Stimulated activated CD4-positive, alpha-beta T cell treated with anti-CD3 and anti-CD28 coated beads, Interleukin-15, amount 100 ng/mL, for 24 hours (primary cell): ENCODE data around the gene SLIT2.

Experiments
- DNase-seq: peaks from one replicate; pipeline ENCODE4 v3.0.0-alpha.2; 2020

SLIT2 gene

GRCh38 chr4:20266215-20267082 lies 14.7 kb downstream of the SLIT2 start:
- DNase-seq = no peak

DNA sequence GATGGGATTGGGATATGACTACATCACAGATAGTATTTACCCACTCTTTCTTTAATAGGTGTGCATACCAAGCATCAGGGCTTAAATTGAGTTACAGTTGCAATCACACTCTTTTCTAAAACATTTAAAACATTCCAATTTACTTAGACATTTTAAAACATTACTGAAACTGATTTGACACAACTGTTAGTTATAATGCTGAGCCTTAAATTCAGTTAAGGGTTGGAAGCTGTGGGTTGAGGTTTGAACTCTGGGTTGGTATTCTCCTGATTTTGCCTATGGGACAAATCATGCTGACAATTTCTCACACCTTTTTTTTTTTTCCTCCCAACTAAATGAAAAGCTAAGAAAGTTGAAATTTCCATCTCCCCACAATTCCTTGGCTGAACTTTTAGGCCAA lies 16.3 kb downstream of the SLIT2 start:
- DNase-seq = no peak

GRCh38 chr4:20269320-20269719 lies 17.6 kb downstream of the SLIT2 start:
- no peak for DNase-seq

- DNase-seq = no peak
Measured at GRCh38 chr4:20271950-20272349, 20.2 kb downstream of the SLIT2 start.

GRCh38 chr4:20272411-20272872 lies 20.7 kb downstream of the SLIT2 start:
- no peak for DNase-seq

DNA sequence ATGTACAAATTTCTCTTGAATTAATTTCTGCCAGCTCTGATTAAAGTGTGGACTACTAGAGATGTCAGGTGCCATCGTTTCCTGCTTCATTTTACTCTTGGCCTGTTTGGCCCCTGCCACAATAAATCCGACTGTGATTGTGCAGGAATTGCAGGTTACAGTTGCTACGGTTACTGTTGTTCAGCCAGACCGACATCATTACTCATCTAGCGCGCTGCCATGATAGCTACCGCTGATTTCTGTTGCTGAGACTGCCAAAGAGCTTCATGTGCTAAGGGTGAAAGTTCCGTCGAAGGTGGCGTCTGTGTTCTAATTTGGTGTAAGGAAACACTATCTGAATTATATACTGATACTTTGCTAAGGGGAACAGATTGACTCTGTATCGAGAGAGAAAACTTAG lies 22.1 kb downstream of the SLIT2 start:
- DNase-seq = no peak

GRCh38 chr4:20276848-20277247 lies 25.1 kb downstream of the SLIT2 start:
- no peak for DNase-seq

- no peak for DNase-seq
Measured at GRCh38 chr4:20278195-20278594, 26.5 kb downstream of the SLIT2 start.

DNA sequence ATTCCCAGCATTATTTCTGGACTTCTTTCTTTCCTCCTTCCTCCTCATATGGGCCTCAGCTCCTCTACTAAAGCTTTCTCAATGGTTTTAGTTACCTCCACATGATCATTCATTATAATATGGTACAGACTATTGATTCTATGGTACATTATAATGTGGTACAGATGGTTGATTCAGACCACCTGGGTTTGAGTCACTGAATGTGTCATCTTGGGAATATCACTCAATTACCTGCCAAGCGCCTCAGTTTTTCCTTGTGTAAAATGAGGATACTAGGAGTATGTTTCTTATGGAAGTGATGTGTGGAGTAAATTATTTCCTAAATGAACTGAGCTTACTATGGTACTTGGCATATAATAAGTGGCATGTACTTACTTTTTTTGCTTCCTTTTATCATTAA lies 27.7 kb downstream of the SLIT2 start:
- no peak for DNase-seq

GRCh38 chr4:20281453-20281852 lies 29.7 kb downstream of the SLIT2 start:
- no peak for DNase-seq

DNA sequence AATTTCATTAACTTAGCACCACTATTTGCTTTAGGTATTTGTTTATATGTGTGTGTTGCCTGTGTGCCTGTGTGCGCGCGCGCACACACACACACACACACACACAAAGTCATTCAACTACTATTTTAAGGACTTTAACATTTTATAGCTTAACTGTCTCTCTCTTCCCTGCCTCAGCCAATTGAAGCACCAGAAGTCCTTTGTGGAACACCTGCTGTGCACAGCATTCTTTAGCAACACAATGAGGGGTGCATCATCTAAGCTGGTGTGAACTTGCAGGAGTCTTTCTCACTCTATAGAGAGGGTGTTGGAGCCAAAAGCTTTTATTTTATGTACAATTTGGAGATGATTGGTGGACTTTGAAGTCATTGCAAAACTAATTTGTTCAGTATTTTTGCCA lies 31.3 kb downstream of the SLIT2 start:
- no peak for DNase-seq

GRCh38 chr4:20284990-20285389 lies 33.3 kb downstream of the SLIT2 start:
- DNase-seq = no peak

GRCh38 chr4:20287246-20287645 lies 35.5 kb downstream of the SLIT2 start:
- DNase-seq = no peak

DNA sequence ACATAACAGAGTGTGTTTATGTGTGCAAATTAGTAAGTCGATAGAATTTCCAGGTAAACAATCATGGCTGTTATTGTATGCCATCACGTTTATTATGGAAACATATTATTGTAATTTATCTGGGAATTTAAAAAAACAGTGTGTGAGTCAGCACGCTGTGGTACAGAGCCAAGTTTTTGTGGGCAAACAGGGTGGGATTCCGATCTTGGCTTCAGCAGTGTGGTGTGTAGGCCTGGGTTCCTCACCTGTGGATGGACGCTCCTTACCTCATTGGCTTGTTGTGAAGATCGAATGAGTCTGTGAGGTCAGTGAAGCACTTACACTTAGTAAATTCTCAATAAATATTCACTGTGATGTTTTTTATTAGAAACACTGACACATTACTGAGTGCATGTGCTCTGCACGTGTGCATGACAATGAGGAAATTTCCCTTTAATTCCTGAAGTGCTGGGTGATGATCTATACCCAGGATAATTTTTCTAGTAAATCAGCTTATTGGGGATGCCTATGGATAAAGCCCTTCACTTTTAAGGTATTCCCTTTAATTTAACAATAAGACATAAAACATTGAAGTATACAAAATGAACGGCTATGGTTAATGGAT lies 36.4 kb downstream of the SLIT2 start:
- no peak for DNase-seq

- no peak for DNase-seq
Measured at GRCh38 chr4:20288846-20289512, 37.3 kb downstream of the SLIT2 start.

- DNase-seq = no peak
Measured at GRCh38 chr4:20289782-20290181, 38.1 kb downstream of the SLIT2 start.

- no peak for DNase-seq
Measured at GRCh38 chr4:20292739-20293138, 41.0 kb downstream of the SLIT2 start.

DNA sequence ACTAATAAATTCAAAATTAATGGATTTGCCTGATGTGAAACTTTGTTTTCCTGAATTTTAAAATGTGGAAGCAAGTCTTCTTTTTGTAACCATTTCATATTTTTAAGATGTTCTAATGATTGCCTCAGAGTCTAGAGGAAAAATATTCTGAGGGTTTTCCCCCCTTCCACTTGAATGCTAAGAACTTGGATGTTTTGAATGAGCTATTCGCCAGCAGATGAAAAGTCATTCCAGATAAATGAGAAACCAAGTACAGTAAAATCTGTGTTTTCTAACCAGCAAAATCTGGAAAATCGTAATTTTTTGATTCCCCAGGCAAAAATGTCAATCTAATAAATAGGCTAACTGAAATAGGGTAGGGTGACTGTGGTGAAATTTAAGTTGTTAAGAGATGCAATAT lies 45.6 kb downstream of the SLIT2 start:
- DNase-seq = no peak

- DNase-seq = no peak
Measured at GRCh38 chr4:20297783-20298182, 46.1 kb downstream of the SLIT2 start.

DNA sequence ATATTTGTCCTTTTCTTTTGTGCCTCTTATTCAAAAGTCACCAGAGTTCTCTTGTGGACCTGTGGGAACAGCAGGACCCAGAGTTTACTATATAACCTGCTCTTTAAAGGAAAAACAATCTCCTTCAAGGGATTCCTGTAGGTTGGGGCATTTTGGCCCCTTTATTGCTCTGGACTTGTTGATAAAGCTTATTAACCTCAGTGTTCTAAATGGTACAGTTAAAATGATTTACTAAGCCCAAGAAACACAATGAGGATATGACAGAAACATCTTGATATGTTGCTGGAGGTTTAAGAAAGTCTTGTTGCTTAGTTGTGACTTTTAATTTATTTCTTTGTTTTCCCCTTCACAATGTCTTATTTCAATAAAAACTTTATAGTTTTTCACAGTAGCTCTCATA lies 46.8 kb downstream of the SLIT2 start:
- no peak for DNase-seq

DNA sequence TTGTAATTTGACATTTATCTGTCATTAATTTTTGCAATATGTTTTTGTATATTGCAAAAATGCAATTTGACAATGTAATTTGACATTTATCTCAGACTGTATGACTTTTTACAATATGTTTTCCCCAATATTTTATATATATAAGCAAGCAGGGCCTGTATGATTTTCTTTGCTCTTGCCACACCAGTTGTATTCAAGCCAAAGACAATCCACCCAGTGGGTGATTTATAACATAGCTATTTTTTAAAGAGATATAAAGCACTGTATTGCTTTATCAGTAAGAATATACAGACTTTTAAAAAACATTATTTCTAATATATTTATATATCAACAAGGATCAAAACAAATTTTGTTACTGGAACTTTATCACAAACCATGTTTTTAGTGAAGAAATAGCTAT lies 47.3 kb downstream of the SLIT2 start:
- DNase-seq = no peak

DNA sequence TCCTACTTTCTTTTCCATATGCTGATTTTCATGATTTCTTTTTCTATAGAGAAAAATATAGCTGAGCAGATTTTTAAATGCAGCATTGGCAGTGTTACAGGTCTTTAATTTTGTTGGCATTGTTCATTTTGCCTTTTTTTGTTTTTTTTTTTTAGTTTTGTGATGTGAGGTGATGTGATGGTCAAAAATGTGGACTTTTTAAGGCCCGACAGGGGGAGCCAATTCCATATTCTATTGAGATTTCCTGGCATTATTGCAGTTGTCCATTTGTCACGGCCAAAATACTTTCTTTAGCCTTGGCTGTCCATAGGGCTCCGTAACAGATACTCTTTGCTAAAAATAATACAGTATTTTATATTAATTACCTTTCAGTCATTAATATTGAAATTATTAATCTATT lies 47.8 kb downstream of the SLIT2 start:
- DNase-seq = no peak

GRCh38 chr4:20301161-20301560 lies 49.5 kb downstream of the SLIT2 start:
- DNase-seq = no peak
